Measurements from ENCODE around the gene CRLF1. TPM values are rescaled to one million over a fixed set of nuclear protein-coding genes. Genes with fewer than 3 reads are reported as not detected.

Gene CRLF1
- total RNA-seq, 1 donor from 2014 or later = 0.58 TPM

GRCh38 chr19:18650468-18651041, 44.0 kb upstream of the CRLF1 start:
- no peak overlapping the region for H3K4me3 ChIP-seq (ENCODE audit: low read depth, low read length)
- no peak for TF ChIP-seq CTCF (conservative IDR thresholded peaks at IDR 0.05; ENCODE audit: low read depth, low read length)
- no peak for DNase-seq (ENCODE audit: low read depth)

DNA sequence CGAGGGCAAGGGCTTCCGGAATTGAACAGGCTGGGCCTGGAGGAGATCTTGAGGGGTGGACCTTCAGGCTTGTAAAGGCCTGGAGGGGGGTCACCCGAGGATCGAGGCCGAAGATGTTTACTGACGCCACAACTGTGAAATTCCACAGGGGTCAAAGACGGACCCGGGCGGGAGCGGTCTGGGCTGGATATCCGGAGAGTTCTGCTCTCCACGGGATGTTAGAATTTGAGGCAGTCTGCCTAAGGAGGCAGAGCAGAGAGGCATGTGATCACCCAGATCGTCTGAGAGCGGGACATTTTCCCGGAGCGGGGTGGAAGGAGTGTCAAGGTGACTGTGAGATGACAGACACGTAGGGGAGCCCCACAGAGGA, 43.4 kb upstream of the CRLF1 start:
- no peak overlapping the region for H3K4me3 ChIP-seq (ENCODE audit: low read depth, low read length)
- no peak for TF ChIP-seq CTCF (conservative IDR thresholded peaks at IDR 0.05; ENCODE audit: low read depth, low read length)
- DNase-seq (ENCODE audit: low read depth) = no peak

- TF ChIP-seq CTCF (conservative IDR thresholded peaks at IDR 0.05; ENCODE audit: low read depth, low read length) = no peak
- DNase-seq (ENCODE audit: low read depth) = no peak
These were observed 42.9 kb upstream of the CRLF1 start for GRCh38 chr19:18649371-18650020.

DNA sequence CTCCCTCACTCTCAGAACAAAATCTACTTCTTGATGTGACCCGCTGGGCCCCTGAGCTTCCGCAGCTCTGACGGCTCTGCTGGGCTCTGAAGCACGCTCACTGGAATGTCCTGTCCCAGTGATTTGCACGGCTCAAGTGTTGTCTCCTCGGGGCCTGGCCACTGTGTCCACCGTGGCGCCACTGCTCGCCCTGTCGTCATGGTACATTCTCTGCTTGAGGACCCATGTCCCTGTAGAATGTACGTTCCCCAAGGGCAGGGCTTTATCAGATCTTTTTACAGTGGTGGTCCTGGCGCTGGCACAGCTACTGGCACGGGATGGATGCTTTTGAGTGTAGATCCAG, 42.3 kb upstream of the CRLF1 start:
- H3K4me3 ChIP-seq (ENCODE audit: low read depth, low read length) = no peak overlapping the region
- no peak for TF ChIP-seq CTCF (conservative IDR thresholded peaks at IDR 0.05; ENCODE audit: low read depth, low read length)
- no peak for DNase-seq (ENCODE audit: low read depth)

More at GRCh38 chr19:18649371-18650020, 42.9 kb upstream of the CRLF1 start:
- no peak overlapping the region for H3K4me3 ChIP-seq (ENCODE audit: low read depth, low read length)

GRCh38 chr19:18647807-18648206, 41.2 kb upstream of the CRLF1 start:
- TF ChIP-seq CTCF (conservative IDR thresholded peaks at IDR 0.05; ENCODE audit: low read depth, low read length) = no peak
- no peak for DNase-seq (ENCODE audit: low read depth)
- H3K4me3 ChIP-seq (ENCODE audit: low read depth, low read length) = no peak overlapping the region

DNA sequence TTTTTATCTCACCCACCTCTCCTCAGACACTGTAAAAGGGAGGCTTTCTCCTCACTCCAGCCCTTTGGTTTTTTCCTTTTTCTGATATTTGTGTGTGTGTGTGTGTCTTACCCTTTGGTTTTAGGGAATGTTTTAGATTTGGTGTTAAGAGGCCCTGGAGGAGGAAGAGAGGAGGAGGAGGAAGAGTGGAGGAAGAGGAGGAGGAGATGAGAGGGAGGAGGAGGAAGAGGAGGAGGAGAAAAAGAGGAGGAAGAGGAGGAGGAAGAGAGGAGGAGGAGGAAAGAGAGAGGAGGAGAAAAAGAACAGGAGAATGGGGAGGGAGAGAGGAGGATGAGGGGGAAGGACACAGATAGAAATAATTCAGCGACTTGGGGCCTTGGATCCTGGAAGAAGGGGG, 40.8 kb upstream of the CRLF1 start:
- no peak overlapping the region for H3K4me3 ChIP-seq (ENCODE audit: low read depth, low read length)
- DNase-seq (ENCODE audit: low read depth) = no peak
- no peak for TF ChIP-seq CTCF (conservative IDR thresholded peaks at IDR 0.05; ENCODE audit: low read depth, low read length)

Measured in epithelial cell of proximal tubule (primary cell).